Chondrocyte (in vitro differentiated cells): ENCODE data around the gene MMP14. TPM values are rescaled to one million over a fixed set of nuclear protein-coding genes. Genes with fewer than 3 reads are reported as not detected.

Experiments used
- DNase-seq: peaks from one replicate; pipeline ENCODE4 v3.0.0; 2021; ENCODE audit warnings: mixed read lengths, low spot score
- H3K27ac Mint-ChIP-seq: one replicate; pipeline ENCODE4 v1.8.0; 2021; ENCODE audit warnings: mild to moderate bottlenecking, moderate library complexity, mixed read lengths; ENCODE audit not compliant: unreplicated experiment
- H3K27me3 Mint-ChIP-seq: 2 replicates; pipeline ENCODE4 v1.8.0; 2021; ENCODE audit warnings: low read depth, mixed read lengths
- H3K36me3 Mint-ChIP-seq: 2 replicates; pipeline ENCODE4 v1.8.0; 2021; ENCODE audit warnings: low read depth, mixed read lengths
- H3K4me1 Mint-ChIP-seq: 2 replicates; pipeline ENCODE4 v1.8.0; 2021; ENCODE audit warnings: low read depth, mild to moderate bottlenecking, mixed read lengths
- H3K4me3 Mint-ChIP-seq: one replicate; pipeline ENCODE4 v1.8.0; 2021; ENCODE audit warnings: mild to moderate bottlenecking, moderate library complexity, mixed read lengths; ENCODE audit not compliant: unreplicated experiment
- H3K9me3 Mint-ChIP-seq: 2 replicates; pipeline ENCODE4 v1.8.0; 2021; ENCODE audit warnings: low read depth, mixed read lengths
- CTCF ChIP-seq: fragments of 200-600 bp; sonication (generic); IDR thresholded peaks from 2 replicates; pipeline ENCODE4 v1.5.0; 2021; ENCODE audit warnings: antibody characterized with exemption, mild to moderate bottlenecking, moderate library complexity
- total RNA-seq: library from RNA; stranded (reverse); gene quantifications from 3 replicates; pipeline ENCODE4 v1.2.1, GENCODE V29; 2021

Gene MMP14
- total RNA-seq, 1 donor from 2014 or later: 987 TPM

GRCh38 chr14:22892488-22892887, 56.1 kb downstream of the MMP14 start:
- TF ChIP-seq CTCF: no peak
- no peaks in the 10 kb centered on the region for H3K9me3 Mint-ChIP-seq
- no peak overlapping the region for H3K4me3 Mint-ChIP-seq
- peaks cover 6% of the 10 kb centered on the region for H3K4me1 Mint-ChIP-seq
- no peak overlapping the region for H3K27ac Mint-ChIP-seq
- H3K36me3 Mint-ChIP-seq: peaks cover 2% of the 10 kb centered on the region
- no peak for DNase-seq
- H3K27me3 Mint-ChIP-seq: no peaks in the 10 kb centered on the region

- H3K4me1 Mint-ChIP-seq: peaks cover 9% of the 10 kb centered on the region
- H3K27me3 Mint-ChIP-seq: no peaks in the 10 kb centered on the region
- H3K9me3 Mint-ChIP-seq: no peaks in the 10 kb centered on the region
- H3K36me3 Mint-ChIP-seq: peaks cover 2% of the 10 kb centered on the region
- no peak overlapping the region for H3K4me3 Mint-ChIP-seq
- H3K27ac Mint-ChIP-seq: no peak overlapping the region
- no peak for DNase-seq
- TF ChIP-seq CTCF: no peak
Measured at GRCh38 chr14:22893706-22894105, 57.3 kb downstream of the MMP14 start.

- Mint-ChIP-seq H3K27me3 (no peaks in the 10 kb centered on the region), H3K36me3 (peaks cover 3% of the 10 kb centered on the region), H3K4me3 (no peak overlapping the region), H3K27ac (no peak overlapping the region), H3K9me3 (no peaks in the 10 kb centered on the region), H3K4me1 (peaks cover 20% of the 10 kb centered on the region)
- no peak for DNase-seq
- no peak for TF ChIP-seq CTCF
Measured at GRCh38 chr14:22895402-22895801, 59.0 kb downstream of the MMP14 start.

- no peak for TF ChIP-seq CTCF
- no peak for DNase-seq
- Mint-ChIP-seq H3K4me3 (no peak overlapping the region), H3K9me3 (no peaks in the 10 kb centered on the region), H3K36me3 (peaks cover 6% of the 10 kb centered on the region), H3K27ac (no peak overlapping the region), H3K27me3 (no peaks in the 10 kb centered on the region), H3K4me1 (peaks cover 20% of the 10 kb centered on the region)
Measured at GRCh38 chr14:22896356-22896755, 60.0 kb downstream of the MMP14 start.

- Mint-ChIP-seq H3K4me1 (peaks cover 20% of the 10 kb centered on the region), H3K27me3 (no peaks in the 10 kb centered on the region), H3K27ac (no peak overlapping the region), H3K9me3 (no peaks in the 10 kb centered on the region), H3K36me3 (peaks cover 8% of the 10 kb centered on the region), H3K4me3 (no peak overlapping the region)
- no peak for TF ChIP-seq CTCF
- no peak for DNase-seq
Measured at GRCh38 chr14:22896760-22897159, 60.4 kb downstream of the MMP14 start.
